22Rv1 (cell line): ENCODE data around the gene IRS1.

Experiments
- H3K27ac ChIP-seq: fragments of 450-650 bp; 2 replicates; pipeline ENCODE4 v1.5.1; 2017
- CTCF ChIP-seq: fragments of 450-650 bp; IDR thresholded peaks from 2 replicates; pipeline ENCODE4 v1.5.1; 2017; ENCODE audit warnings: mild to moderate bottlenecking
- ZFX ChIP-seq: fragments of 450-650 bp; IDR thresholded peaks from 2 replicates; pipeline ENCODE4 v1.6.1; 2017; ENCODE audit warnings: antibody characterized with exemption, borderline replicate concordance

Gene IRS1

GRCh38 chr2:226728996-226729395, 70.6 kb downstream of the IRS1 start:
- no peak overlapping the region for H3K27ac ChIP-seq
- TF ChIP-seq ZFX: no peak
- no peak for TF ChIP-seq CTCF

DNA sequence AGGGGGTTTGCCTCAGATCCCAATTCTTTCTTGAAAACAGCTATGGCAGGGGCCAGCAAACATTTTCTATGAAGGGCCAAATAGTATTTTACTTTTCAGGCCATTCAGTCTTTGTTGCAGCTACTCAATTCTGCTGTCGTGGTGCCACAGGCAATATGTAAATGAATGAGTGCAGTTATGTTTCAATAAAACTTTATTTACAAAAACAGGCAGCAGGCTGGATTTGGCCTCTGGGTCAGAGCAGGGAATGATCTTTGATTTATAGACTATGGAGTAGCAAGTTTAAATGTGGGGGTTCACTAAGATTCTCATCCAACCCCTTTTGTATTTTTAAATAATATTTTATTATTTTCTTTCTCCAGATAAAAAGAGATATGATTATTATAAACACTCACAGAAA, 72.4 kb downstream of the IRS1 start:
- TF ChIP-seq CTCF (no peak), ZFX (no peak)
- H3K27ac ChIP-seq: no peak overlapping the region

DNA sequence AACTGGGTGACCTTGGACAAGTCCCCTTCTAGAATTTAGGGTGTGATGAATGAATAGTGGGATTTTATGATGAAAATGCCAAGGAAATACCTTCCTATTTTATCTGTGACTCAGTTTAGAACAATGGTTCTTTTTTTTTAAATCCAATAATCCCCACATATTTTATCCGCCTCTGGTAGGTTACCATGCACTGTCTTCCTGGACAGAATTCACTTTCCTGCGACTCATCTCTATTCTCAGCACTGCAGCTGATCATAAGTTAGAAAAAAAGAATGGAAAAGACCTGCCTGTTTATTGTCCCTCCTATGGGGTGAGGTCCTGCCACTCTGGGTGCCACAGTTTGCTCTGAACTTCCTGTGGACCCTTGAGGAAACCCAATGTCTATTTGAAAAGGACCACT, 73.1 kb downstream of the IRS1 start:
- H3K27ac ChIP-seq: no peak overlapping the region

GRCh38 chr2:226725126-226725860, 74.3 kb downstream of the IRS1 start:
- H3K27ac ChIP-seq: no peak overlapping the region
- TF ChIP-seq CTCF (no peak), ZFX (no peak)

More for the DNA sequence above, 73.1 kb downstream of the IRS1 start:
- no peak for TF ChIP-seq CTCF
- TF ChIP-seq ZFX: no peak

- no peak overlapping the region for H3K27ac ChIP-seq
- TF ChIP-seq ZFX: no peak
- no peak for TF ChIP-seq CTCF
Observed at GRCh38 chr2:226721541-226721940, 78.1 kb downstream of the IRS1 start.

- no peak overlapping the region for H3K27ac ChIP-seq
- TF ChIP-seq CTCF: no peak
- no peak for TF ChIP-seq ZFX
Observed at GRCh38 chr2:226720948-226721347, 78.7 kb downstream of the IRS1 start.

DNA sequence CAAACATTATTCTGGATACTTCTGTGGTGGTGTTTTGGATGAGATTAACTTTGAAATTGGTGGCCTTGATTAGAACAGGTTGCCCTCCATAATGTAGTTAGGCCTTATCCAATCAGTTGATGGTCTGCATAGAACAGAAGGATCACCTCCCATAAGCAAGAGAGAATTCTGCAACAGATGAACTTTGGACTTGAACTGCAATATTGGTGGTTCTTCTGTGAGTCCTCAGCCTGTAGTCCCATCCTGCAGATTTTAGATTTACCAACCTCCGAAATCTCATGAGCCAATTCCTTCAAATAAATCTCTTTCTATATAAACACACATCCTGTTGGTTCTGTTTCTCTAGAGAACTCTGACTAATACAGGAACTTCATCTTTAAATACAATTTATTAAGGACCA, 81.9 kb downstream of the IRS1 start:
- H3K27ac ChIP-seq: no peak overlapping the region
- TF ChIP-seq CTCF (no peak), ZFX (no peak)
